C4-2B (cell line): Measurements from ENCODE around the gene WDR89.

ENCODE experiments used
- ZFX ChIP-seq: fragments of 450-650 bp; IDR thresholded peaks from 2 replicates; pipeline ENCODE4 v1.6.1; 2017
- TF ChIP-seq, protein P1 (sequence below): fragments of 450-650 bp; conservative IDR thresholded peaks from 2 replicates; pipeline ENCODE4 v1.5.1; 2017; ENCODE audit warnings: mild to moderate bottlenecking

DNA sequence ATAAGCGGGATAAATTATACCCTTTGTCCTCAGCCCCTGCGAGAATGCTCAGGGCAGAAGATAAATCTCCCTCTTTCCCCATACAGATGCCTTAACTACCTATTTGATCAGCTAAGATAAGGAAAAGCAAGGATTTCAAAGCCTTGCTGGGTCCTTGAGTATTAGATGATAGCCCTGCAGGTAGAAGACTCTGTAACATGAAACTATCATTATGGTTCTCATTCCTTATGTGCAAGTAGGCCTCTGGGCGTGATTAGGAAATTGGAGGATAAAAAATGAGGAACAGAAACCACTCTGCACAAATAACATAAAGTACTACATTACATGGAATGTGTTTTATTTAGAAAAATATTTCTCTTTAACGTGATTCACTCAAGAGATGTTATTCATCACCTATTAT, 14.5 kb upstream of the WDR89 start:
- TF ChIP-seq, protein P1, sequence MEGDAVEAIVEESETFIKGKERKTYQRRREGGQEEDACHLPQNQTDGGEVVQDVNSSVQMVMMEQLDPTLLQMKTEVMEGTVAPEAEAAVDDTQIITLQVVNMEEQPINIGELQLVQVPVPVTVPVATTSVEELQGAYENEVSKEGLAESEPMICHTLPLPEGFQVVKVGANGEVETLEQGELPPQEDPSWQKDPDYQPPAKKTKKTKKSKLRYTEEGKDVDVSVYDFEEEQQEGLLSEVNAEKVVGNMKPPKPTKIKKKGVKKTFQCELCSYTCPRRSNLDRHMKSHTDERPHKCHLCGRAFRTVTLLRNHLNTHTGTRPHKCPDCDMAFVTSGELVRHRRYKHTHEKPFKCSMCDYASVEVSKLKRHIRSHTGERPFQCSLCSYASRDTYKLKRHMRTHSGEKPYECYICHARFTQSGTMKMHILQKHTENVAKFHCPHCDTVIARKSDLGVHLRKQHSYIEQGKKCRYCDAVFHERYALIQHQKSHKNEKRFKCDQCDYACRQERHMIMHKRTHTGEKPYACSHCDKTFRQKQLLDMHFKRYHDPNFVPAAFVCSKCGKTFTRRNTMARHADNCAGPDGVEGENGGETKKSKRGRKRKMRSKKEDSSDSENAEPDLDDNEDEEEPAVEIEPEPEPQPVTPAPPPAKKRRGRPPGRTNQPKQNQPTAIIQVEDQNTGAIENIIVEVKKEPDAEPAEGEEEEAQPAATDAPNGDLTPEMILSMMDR = no peak
- no peak for TF ChIP-seq ZFX
